H9 (cell line): ENCODE measurements around the gene TFCP2. TPM values are rescaled to one million over a fixed set of nuclear protein-coding genes. Genes with fewer than 3 reads are reported as not detected.
A peak's percentile ranks its signal among the peaks of the same experiment; 100 is the strongest.

Experiments used
- DNase-seq: peaks from one replicate; pipeline ENCODE4 v3.0.0-alpha.2; 2017
- H2AFZ ChIP-seq: one replicate; pipeline ENCODE4 v1.6.1; 2013; ENCODE audit warnings: mild to moderate bottlenecking, low read length, control low read depth, moderate library complexity
- H2AK5ac ChIP-seq: 2 replicates; pipeline ENCODE4 v1.6.1; 2013; ENCODE audit warnings: low read length, control low read depth, mixed read lengths; ENCODE audit not compliant: insufficient read length
- H2BK120ac ChIP-seq: one replicate; pipeline ENCODE4 v1.6.1; 2013; ENCODE audit warnings: low read depth, mild to moderate bottlenecking, low read length, control low read depth, inconsistent platforms; ENCODE audit not compliant: poor library complexity, severe bottlenecking
- H2BK12ac ChIP-seq: 2 replicates; pipeline ENCODE4 v1.6.1; 2013; ENCODE audit warnings: low read length, control low read depth, mixed read lengths, low read depth; ENCODE audit not compliant: insufficient read length
- H2BK15ac ChIP-seq: 2 replicates; pipeline ENCODE4 v1.6.1; 2013; ENCODE audit warnings: low read depth, low read length, control low read depth
- H2BK20ac ChIP-seq: one replicate; pipeline ENCODE4 v1.6.1; 2013; ENCODE audit warnings: low read depth, mild to moderate bottlenecking, low read length, control low read depth, inconsistent platforms; ENCODE audit not compliant: poor library complexity, severe bottlenecking
- H2BK5ac ChIP-seq: 2 replicates; pipeline ENCODE4 v1.6.1; 2013; ENCODE audit warnings: low read length, control low read depth, mixed read lengths; ENCODE audit not compliant: insufficient read length
- H3K14ac ChIP-seq: 2 replicates; pipeline ENCODE4 v1.6.1; 2013; ENCODE audit warnings: low read length, control low read depth; ENCODE audit not compliant: insufficient read depth
- H3K18ac ChIP-seq: 2 replicates; pipeline ENCODE4 v1.6.1; 2013; ENCODE audit warnings: low read depth, mild to moderate bottlenecking, mixed read lengths, low read length, control low read depth; ENCODE audit not compliant: insufficient read length
- H3K23ac ChIP-seq: 2 replicates; pipeline ENCODE4 v1.6.1; 2013; ENCODE audit warnings: low read length, control low read depth, mixed read lengths, low read depth; ENCODE audit not compliant: insufficient read length
- H3K23me2 ChIP-seq: 2 replicates; pipeline ENCODE4 v1.6.1; 2013; ENCODE audit warnings: low read depth, mild to moderate bottlenecking, mixed read lengths, low read length, control low read depth; ENCODE audit not compliant: insufficient read length, poor library complexity, severe bottlenecking
- H3K27ac ChIP-seq: 2 replicates; pipeline ENCODE4 v1.5.1; 2013; ENCODE audit warnings: low read length, control low read depth, mixed read lengths, low read depth; ENCODE audit not compliant: insufficient read length
- H3K27me3 ChIP-seq: 2 replicates; pipeline ENCODE4 v1.6.1; 2013; ENCODE audit warnings: low read length, control low read depth, inconsistent platforms; ENCODE audit not compliant: insufficient read depth
- H3K4ac ChIP-seq: 2 replicates; pipeline ENCODE4 v1.6.1; 2013; ENCODE audit warnings: low read depth, mild to moderate bottlenecking, control low read depth, inconsistent platforms, low read length, moderate library complexity
- H3K4me1 ChIP-seq: 2 replicates; pipeline ENCODE4 v1.6.1; 2013; ENCODE audit warnings: low read length, control low read depth, inconsistent platforms; ENCODE audit not compliant: insufficient read depth
- H3K4me2 ChIP-seq: 2 replicates; pipeline ENCODE4 v1.6.1; 2013; ENCODE audit warnings: low read length, control low read depth, mixed read lengths; ENCODE audit not compliant: insufficient read length, insufficient read depth
- H3K56ac ChIP-seq: 2 replicates; pipeline ENCODE4 v1.6.1; 2013; ENCODE audit warnings: low read depth, mild to moderate bottlenecking, mixed read lengths, low read length, control low read depth; ENCODE audit not compliant: insufficient read length
- H3K79me1 ChIP-seq: 2 replicates; pipeline ENCODE4 v1.6.1; 2013; ENCODE audit warnings: low read depth, mild to moderate bottlenecking, moderate library complexity, low read length, control low read depth, inconsistent platforms; ENCODE audit not compliant: insufficient read depth, poor library complexity, severe bottlenecking
- H3K79me2 ChIP-seq: 2 replicates; pipeline ENCODE4 v1.6.1; 2013; ENCODE audit warnings: low read length, control low read depth, inconsistent platforms; ENCODE audit not compliant: insufficient read depth
- H3K9ac ChIP-seq: 2 replicates; pipeline ENCODE4 v1.6.1; 2013; ENCODE audit warnings: low read length, control low read depth, mixed read lengths; ENCODE audit not compliant: insufficient read length; ENCODE audit errors: extremely low read depth
- H3K9me3 ChIP-seq: one replicate; pipeline ENCODE4 v1.6.1; 2013; ENCODE audit warnings: low read depth, low read length, inconsistent platforms; ENCODE audit not compliant: control insufficient read depth
- H3T11ph ChIP-seq: one replicate; pipeline ENCODE4 v1.6.1; 2013; ENCODE audit warnings: mild to moderate bottlenecking, low read length, control low read depth, inconsistent platforms
- H4K20me1 ChIP-seq: one replicate; pipeline ENCODE4 v1.6.1; 2013; ENCODE audit not compliant: control insufficient read depth, insufficient read length, insufficient read depth
- H4K5ac ChIP-seq: 2 replicates; pipeline ENCODE4 v1.6.1; 2013; ENCODE audit warnings: low read depth, mild to moderate bottlenecking, mixed read lengths, low read length, control low read depth; ENCODE audit not compliant: insufficient read length
- H4K8ac ChIP-seq: replicated peaks from 2 replicates; pipeline ENCODE4 v1.6.1; 2013; ENCODE audit warnings: low read length, control low read depth, mixed read lengths, low read depth; ENCODE audit not compliant: insufficient read length
- H4K91ac ChIP-seq: 2 replicates; pipeline ENCODE4 v1.6.1; 2013; ENCODE audit warnings: low read depth, mild to moderate bottlenecking, moderate library complexity, mixed read lengths, low read length, control low read depth; ENCODE audit not compliant: insufficient read length
- H3K27ac Mint-ChIP-seq, 3 experiments: 2 replicates in 2 of 3; 3 replicates in 1 of 3; pipeline ENCODE4 v1.8.0; 2020 to 2021; ENCODE audit warnings: mixed read lengths in 3 of 3, mild to moderate bottlenecking in 1 of 3, moderate library complexity in 1 of 3
- H3K27me3 Mint-ChIP-seq: 2 replicates; pipeline ENCODE4 v1.8.0; 2021; ENCODE audit warnings: low read depth, mild to moderate bottlenecking, moderate library complexity, mixed read lengths
- H3K36me3 Mint-ChIP-seq, 3 experiments: 2 replicates in 2 of 3; 3 replicates in 1 of 3; pipeline ENCODE4 v1.8.0; 2020 to 2021; ENCODE audit warnings: low read depth in 3 of 3, mixed read lengths in 3 of 3; ENCODE audit not compliant: insufficient read depth in 1 of 3
- H3K4me1 Mint-ChIP-seq, 2 experiments: 2 replicates each; pipeline ENCODE4 v1.8.0; 2020; ENCODE audit warnings: mixed read lengths in 2 of 2
- H3K4me3 Mint-ChIP-seq, 2 experiments: 2 replicates in 1 of 2; 3 replicates in 1 of 2; pipeline ENCODE4 v1.8.0; 2020 to 2021; ENCODE audit warnings: mild to moderate bottlenecking in 2 of 2, mixed read lengths in 2 of 2, moderate library complexity in 1 of 2
- H3K9me3 Mint-ChIP-seq, 2 experiments: 2 replicates in 1 of 2; 3 replicates in 1 of 2; pipeline ENCODE4 v1.8.0; 2020; ENCODE audit warnings: mild to moderate bottlenecking in 2 of 2, mixed read lengths in 2 of 2, moderate library complexity in 1 of 2
- WGBS: extraction: QIAGEN DNeasy Blood & Tissue Kit; methylation state at CpG from one replicate; pipeline ENCODE4 v1.1.7; 2013; ENCODE audit warnings: missing lambda C conversion rate, low lambda C conversion rate, mixed read lengths; ENCODE audit not compliant: insufficient read length; ENCODE audit errors: extremely low coverage; 5-methylcytosine and 5-hydroxymethylcytosine counted together
- total RNA-seq: library from RNA; stranded (reverse); gene quantifications from 2 replicates; pipeline ENCODE4 v1.2.1, GENCODE V29; 2021
- TF ChIP-seq, protein P1 (sequence below): fragments of 200-600 bp; sonication (generic); conservative IDR thresholded peaks from 3 replicates; pipeline ENCODE4 v1.8.0; 2021; ENCODE audit warnings: antibody characterized with exemption, mild to moderate bottlenecking

Gene TFCP2
- total RNA-seq, 1 experiment from 2014 or later = 27.1 TPM

GRCh38 chr12:51076236-51076930 lies 96.6 kb downstream of the TFCP2 start:
- no peak overlapping the region for H3T11ph ChIP-seq
- peak overlapping the region; percentile 56 to 65 (median 57); a peak in 4 of 7 replicates for H3K27ac Mint-ChIP-seq

More at GRCh38 chr12:51076236-51076930, 96.6 kb downstream of the TFCP2 start:
- Histone ChIP-seq H3K23ac (no peak overlapping the region), H3K23me2 (no peaks in the 10 kb centered on the region), H3K9me3 (no peaks in the 10 kb centered on the region), H3K14ac (no peak overlapping the region), H2BK5ac (no peak overlapping the region), H3K4ac (no peak overlapping the region), H2AK5ac (no peak overlapping the region), H3K79me1 (peaks cover 4% of the 10 kb centered on the region), H4K8ac (no peak overlapping the region), H2BK20ac (no peak overlapping the region), H2AFZ (no peak overlapping the region), H4K91ac (no peak overlapping the region), H3K4me1 (no peaks in the 10 kb centered on the region), H3K18ac (no peak overlapping the region), H3K27me3 (no peaks in the 10 kb centered on the region), H3K4me2 (no peak overlapping the region), H3K79me2 (peaks cover 6% of the 10 kb centered on the region; the same call in 1 of the 2 replicates), H2BK15ac (no peak overlapping the region), H4K20me1 (no peaks in the 10 kb centered on the region), H3K56ac (no peak overlapping the region), H3K9ac (no peak overlapping the region), H3K27ac (no peak overlapping the region), H4K5ac (no peak overlapping the region), H2BK12ac (no peak overlapping the region), H2BK120ac (no peak overlapping the region)
- Mint-ChIP-seq H3K9me3 (peaks cover 0 to 2% of the 10 kb centered on the region in 2 experiments; a peak in 1 of 5 replicates), H3K36me3 (peaks cover 30 to 54% (median 46%) of the 10 kb centered on the region in 3 experiments), H3K27me3 (no peaks in the 10 kb centered on the region), H3K4me1 (peaks cover 1 to 2% of the 10 kb centered on the region in 2 experiments; a peak in 3 of 4 replicates), H3K4me3 (no peak overlapping the region)
- TF ChIP-seq, protein P1, sequence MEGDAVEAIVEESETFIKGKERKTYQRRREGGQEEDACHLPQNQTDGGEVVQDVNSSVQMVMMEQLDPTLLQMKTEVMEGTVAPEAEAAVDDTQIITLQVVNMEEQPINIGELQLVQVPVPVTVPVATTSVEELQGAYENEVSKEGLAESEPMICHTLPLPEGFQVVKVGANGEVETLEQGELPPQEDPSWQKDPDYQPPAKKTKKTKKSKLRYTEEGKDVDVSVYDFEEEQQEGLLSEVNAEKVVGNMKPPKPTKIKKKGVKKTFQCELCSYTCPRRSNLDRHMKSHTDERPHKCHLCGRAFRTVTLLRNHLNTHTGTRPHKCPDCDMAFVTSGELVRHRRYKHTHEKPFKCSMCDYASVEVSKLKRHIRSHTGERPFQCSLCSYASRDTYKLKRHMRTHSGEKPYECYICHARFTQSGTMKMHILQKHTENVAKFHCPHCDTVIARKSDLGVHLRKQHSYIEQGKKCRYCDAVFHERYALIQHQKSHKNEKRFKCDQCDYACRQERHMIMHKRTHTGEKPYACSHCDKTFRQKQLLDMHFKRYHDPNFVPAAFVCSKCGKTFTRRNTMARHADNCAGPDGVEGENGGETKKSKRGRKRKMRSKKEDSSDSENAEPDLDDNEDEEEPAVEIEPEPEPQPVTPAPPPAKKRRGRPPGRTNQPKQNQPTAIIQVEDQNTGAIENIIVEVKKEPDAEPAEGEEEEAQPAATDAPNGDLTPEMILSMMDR = no peak
- DNase-seq = no peak
- whole genome bisulfite sequencing = no CpG with 5 or more reads among the region's 10 CpGs
